ENCODE results near the gene PCLO.

GRCh38 chr7:83040484-83040883 lies 122.2 kb downstream of the PCLO start:
- no peak for TF ChIP-seq ZNF384 (IDR thresholded peaks at IDR 0.05)
- no peak for TF ChIP-seq CTBP1 (IDR thresholded peaks at IDR 0.05; ENCODE audit: borderline replicate concordance)
- TF ChIP-seq, protein P1, sequence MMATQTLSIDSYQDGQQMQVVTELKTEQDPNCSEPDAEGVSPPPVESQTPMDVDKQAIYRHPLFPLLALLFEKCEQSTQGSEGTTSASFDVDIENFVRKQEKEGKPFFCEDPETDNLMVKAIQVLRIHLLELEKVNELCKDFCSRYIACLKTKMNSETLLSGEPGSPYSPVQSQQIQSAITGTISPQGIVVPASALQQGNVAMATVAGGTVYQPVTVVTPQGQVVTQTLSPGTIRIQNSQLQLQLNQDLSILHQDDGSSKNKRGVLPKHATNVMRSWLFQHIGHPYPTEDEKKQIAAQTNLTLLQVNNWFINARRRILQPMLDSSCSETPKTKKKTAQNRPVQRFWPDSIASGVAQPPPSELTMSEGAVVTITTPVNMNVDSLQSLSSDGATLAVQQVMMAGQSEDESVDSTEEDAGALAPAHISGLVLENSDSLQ (IDR thresholded peaks at IDR 0.05) = peak; percentile 6; the same call in 1 of the 2 replicates
